NOMO-1 treated with DMSO at 0.1 percent for 48 hours (cell line): ENCODE measurements around the gene TMEM131.
"Not testable (repeated sequence)": the region's sequence is repeated elsewhere in the genome, so short reads cannot be mapped to it uniquely, and the experiment has no call there.

ENCODE experiments used
- DNase-seq: peaks from one replicate; lab custom pipeline; 2025; ENCODE audit not compliant: unreplicated experiment; lab: John Stamatoyannopoulos, UW

The TMEM131 gene

DNA sequence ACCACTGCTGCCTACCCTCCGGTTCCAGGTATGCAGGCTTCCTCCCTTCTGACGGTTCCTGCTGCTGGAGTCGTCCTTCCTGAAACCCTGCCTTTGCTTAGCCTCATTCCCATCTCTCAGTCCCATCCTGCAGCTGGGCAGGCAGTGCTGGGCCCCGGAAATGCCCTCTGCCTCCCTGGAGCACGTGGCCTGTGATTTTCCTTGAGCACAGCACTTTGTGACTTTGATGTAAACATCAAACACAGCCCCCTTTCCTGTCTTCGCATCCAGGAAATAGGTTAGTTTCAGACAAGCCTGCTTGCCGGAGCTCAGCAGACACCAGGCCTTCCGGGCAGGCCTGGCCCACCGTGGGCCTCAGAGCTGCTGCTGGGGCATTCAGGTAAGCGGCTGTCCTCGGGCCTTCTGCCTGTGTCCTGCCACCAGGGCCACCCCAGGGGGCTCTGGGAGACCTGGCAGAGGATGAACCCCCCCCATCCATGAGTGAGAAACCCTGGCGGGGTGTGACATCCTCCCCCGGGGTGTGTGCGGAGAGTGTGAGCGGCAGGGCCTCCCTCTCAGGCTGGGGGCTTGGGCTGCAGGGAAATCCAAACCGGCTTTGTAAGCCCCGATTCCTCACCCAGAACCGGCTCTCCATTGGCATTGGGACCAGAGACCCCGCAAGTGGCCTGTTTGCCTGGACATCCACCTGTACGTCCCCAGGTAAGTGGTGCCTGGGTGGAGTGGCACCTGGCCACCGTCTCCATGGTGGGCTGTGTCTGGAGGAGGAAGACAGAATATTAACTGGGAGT, 282.3 kb downstream of the TMEM131 start, which contains the start of gene ZAP70:
TSS of gene ZAP70 (plus strand) at position 281 of the 788 bp plus-strand sequence. CDS start 10,461 bp downstream, outside the sequence.
- no peak for DNase-seq

GRCh38 chr2:97712693-97713295, 283.0 kb downstream of the TMEM131 start:
- DNase-seq = no peak

- DNase-seq = not testable (repeated sequence)
Measured at GRCh38 chr2:97712175-97712574, 283.6 kb downstream of the TMEM131 start.

GRCh38 chr2:97711394-97711711, 284.4 kb downstream of the TMEM131 start:
- DNase-seq = no peak

- no peak for DNase-seq
Measured at GRCh38 chr2:97708608-97709007, 287.1 kb downstream of the TMEM131 start.

DNA sequence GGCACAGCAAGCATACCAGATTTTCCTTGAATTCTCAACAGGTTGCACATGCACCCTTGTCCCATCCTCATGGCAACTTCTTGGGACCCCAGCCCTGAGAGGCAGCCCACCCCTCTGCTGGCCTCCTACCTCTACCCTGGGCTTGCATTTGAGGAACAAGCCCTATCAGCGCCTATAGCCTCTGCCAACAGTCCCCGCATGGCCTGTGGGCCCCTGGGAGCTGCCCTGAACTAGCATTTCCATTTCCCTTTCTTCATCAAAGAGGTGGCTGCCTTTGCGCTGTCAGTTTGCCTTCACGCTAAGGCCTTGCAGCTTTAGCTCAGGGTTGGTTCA, 287.7 kb downstream of the TMEM131 start:
- DNase-seq = no peak

GRCh38 chr2:97707362-97708047, 288.2 kb downstream of the TMEM131 start:
- no peak for DNase-seq

DNA sequence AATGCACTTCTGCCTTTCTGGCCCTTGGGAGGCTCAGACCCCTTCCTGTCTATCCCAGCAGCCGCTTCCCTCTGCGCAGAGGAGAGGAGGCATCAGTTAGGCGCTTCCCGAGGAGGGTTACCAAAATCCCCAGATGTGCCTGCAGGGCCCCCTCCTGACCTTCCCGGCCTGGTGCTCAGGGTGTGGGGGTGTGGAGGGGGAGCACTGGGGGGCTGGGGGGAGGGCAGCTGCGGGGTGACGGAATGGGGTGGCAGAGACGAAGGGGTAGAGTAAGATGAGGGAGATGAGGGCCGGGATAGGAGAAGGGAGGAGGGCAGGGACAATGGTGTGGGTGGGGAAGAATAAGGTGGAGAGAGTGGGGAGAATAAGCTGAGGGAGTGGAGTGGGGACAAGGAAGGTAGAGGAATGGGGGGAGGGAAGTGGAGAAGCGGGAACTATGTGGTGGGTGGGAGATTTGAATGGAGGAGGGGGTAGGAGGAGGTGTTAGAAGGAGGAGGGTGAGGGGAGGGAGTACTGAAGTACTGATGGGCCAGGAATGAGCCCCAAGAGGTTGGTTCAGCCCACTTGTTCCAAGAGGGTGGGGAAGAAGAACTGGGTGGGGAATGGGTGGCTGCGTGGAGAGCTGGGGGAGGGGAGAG, 288.9 kb downstream of the TMEM131 start:
- DNase-seq = no peak
